NCI-H2227 (cell line): ENCODE measurements around the gene C6orf52.
"Not testable (repeated sequence)": the region's sequence is repeated elsewhere in the genome, so short reads cannot be mapped to it uniquely, and the experiment has no call there.

Experiments
- DNase-seq: peaks from one replicate; lab custom pipeline; 2025; ENCODE audit not compliant: unreplicated experiment; lab: John Stamatoyannopoulos, UW

The C6orf52 gene

GRCh38 chr6:10694302-10695085 is at the start of gene C6orf52, which contains the start of gene PAK1IP1:
Gene C6orf52, minus strand, starts transcription at chr6:10694616. Its CDS starts 7,066 bp downstream, at chr6:10687550.
Gene PAK1IP1, plus strand, starts transcription at chr6:10694972. Its CDS starts 14 bp downstream, at chr6:10694986.
- DNase-seq: peak; percentile 97

- no peak for DNase-seq
These were observed 49.1 kb upstream of the C6orf52 start for GRCh38 chr6:10743515-10743914.

DNA sequence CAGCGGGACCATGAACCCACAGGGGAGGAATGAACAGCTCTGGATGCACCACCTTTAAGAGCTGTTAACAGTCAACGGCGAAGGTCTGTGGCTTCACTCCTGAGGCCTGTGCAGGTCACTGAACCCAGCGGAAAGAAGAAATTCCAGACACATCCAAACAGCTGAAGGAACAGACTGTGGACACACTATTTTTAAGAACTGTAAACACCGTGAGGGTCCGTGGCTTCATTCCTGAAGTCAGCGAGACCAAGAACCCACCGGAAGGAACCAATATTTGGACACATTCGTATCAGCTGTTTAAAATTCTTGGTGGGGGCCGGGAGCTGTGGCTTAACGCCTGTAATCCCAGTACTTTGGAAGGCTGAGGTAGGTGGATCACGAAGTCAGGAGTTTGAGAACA is 47.8 kb upstream of the C6orf52 start:
- no peak for DNase-seq

- not testable (repeated sequence) for DNase-seq
These were observed 47.2 kb upstream of the C6orf52 start for GRCh38 chr6:10741643-10742042.

DNA sequence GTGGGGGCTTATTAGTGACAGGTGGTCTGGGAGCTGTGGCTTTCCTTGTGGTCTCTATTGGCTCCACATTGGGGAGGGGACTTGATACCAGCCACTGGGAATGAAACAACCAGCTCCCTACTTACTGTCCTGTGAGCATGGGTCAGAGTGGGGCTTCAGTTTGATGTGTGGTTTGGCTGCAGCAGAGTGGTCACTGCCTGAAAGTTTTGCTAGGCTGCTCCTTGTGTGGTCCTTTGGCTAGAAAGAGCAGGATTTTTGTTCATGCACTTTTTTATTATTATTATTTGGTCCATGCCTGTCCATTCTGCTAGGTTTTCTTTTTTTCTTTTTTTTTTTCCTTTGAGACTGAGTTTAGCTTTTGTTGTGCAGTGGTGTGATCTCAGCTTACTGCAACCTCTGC is 45.6 kb upstream of the C6orf52 start:
- DNase-seq: no peak

- DNase-seq: no peak
These were observed 42.3 kb upstream of the C6orf52 start for GRCh38 chr6:10736731-10737130.

GRCh38 chr6:10733863-10734262 is 39.4 kb upstream of the C6orf52 start:
- DNase-seq: no peak

DNA sequence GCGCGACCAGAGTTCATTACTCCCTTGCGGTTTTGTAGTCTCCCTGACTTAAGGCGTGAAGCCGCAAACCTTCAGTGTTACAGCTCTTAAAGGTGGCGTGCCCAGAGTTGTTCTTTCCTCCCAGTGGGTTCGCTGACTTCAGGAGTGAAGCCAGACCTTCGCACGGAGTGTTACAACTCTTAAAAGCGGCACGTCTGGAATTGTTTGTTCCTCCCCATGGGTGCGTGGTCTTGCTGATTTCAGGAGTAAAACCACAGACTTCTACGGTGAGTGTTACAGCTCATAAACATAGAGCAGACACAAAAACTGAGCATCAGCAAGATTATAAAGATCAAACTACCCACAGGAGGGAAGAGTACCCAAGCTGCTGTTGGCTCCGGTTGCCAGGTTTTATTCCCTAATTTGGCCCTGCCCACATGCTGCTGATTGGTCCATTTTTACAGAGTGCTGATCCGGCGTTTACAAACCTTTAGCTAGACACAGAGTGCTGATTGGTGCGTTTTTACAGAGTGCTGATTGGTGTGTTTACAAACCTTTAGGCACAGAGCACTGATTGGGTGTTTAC is 38.8 kb upstream of the C6orf52 start:
- DNase-seq: no peak

GRCh38 chr6:10730254-10730653 is 35.8 kb upstream of the C6orf52 start:
- no peak for DNase-seq

GRCh38 chr6:10725716-10726115 is 31.3 kb upstream of the C6orf52 start:
- no peak for DNase-seq

- DNase-seq: no peak
These were observed 30.6 kb upstream of the C6orf52 start for GRCh38 chr6:10725044-10725443.

DNA sequence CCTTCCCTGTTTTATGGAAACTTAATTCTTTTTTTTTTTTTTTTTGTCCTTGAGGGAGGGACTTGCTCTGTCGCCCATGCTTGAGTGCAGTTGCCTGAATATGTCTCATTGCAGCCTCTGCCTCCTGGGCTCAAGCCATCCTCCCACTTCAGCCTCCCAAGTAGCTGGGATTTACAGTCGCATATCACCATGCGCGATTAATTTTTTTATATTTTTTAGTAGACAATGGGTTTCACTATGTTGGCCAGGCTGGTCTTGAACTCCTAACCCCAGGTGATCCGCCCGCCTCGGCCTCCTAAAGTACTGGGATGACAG is 29.1 kb upstream of the C6orf52 start:
- no peak for DNase-seq

DNA sequence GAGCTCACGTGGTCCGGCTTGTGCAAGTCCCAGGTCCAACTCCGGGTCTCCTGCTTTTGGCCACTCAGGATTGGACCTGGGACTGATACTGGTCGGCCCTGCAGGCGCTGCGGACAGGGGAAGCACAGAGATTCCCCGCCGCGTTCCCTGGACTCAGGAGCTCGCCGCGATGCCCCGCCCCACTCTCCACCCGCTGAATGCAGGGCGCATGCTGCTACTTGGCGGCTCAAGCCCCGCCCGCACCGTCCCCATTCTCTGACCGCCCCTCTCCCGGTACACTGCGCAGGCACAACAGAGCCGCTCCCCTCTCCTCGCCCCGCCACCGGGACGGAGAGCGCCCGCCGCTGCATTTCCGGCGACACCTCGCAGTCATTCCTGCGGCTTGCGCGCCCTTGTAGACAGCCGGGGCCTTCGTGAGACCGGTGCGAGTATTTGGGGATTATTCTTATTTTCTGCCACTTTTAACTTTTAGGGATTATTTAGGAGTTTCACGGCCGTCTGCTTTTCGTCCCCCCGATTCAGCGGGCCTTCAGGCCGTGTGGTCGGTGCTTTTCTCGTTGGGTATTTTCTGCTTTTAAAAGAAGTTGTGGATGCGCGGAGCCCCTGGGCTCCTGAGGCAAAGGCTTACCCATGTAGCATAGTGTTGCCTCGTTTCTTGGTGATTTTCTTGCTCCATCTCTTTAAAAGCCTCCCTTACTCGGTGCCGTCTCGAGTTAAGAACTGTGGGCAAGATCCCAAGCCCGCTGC is 28.6 kb upstream of the C6orf52 start, which contains the start of gene TMEM14C:
Gene TMEM14C (plus strand): TSS at position 251 of the 747 bp plus-strand sequence. CDS start 1,544 bp downstream, outside the sequence.
- peak; percentile 98 for DNase-seq

- DNase-seq: no peak
These were observed 28.1 kb upstream of the C6orf52 start for GRCh38 chr6:10722570-10722819.

- no peak for DNase-seq
These were observed 27.6 kb upstream of the C6orf52 start for GRCh38 chr6:10721850-10722569.

DNA sequence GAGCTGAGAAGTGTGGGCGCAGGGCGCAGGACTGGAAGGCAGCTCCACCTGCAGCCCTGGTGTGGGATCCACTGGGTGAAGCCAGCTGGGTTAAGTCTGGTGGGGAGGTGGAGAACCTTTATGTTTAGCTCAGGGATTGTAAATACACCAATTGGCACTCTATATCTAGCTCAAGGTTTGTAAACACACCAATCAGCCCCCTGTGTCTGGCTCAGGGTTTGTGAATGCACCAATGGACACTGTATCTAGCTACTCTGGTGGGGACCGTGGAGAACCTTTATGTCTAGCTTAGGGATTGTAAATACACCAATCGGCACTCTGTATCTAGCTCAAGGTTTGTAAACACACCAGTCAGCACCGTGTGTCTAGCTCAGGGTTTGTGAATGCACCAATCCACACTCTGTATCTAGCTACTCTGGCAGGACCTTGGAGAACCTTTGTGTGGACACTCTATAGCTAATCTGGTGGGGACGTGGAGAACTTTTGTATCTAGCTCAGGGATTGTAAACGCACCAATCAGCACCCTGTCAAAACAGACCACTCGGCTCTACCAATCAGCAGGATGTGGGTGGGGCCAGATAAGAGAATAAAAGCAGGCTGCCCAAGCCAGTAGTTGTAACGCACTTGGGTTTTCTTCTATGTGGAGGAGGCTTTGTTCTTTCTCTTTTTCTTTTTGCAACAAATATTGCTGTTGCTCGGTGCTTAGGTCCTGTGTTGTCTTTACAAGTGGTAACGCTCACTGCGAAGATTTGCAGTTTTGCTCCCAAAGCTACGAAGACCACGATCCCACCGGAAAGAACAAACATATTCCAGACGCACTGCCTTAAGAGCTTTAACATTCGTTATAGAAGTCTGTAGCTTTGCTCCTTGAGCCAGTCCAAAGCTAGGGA is 26.8 kb upstream of the C6orf52 start:
- DNase-seq: peak; percentile 46

- peak; percentile 87 for DNase-seq
These were observed 26.0 kb upstream of the C6orf52 start for GRCh38 chr6:10720265-10720959.

DNA sequence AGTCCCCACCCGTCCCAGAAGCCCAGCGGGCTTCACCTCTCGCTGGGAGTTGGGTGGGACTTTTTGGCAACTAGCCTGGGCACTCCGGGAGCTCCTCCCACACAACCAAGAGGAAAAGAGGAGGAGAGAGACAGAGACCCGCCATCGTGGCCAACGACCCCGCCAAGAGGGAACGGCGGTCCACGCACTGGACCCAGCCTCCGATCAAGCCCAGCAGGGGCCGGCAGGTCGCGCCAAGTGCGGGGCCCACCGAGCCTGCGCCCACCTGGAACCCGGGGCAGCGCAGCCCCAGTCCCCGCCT is 25.5 kb upstream of the C6orf52 start:
- peak; percentile 56 for DNase-seq

DNA sequence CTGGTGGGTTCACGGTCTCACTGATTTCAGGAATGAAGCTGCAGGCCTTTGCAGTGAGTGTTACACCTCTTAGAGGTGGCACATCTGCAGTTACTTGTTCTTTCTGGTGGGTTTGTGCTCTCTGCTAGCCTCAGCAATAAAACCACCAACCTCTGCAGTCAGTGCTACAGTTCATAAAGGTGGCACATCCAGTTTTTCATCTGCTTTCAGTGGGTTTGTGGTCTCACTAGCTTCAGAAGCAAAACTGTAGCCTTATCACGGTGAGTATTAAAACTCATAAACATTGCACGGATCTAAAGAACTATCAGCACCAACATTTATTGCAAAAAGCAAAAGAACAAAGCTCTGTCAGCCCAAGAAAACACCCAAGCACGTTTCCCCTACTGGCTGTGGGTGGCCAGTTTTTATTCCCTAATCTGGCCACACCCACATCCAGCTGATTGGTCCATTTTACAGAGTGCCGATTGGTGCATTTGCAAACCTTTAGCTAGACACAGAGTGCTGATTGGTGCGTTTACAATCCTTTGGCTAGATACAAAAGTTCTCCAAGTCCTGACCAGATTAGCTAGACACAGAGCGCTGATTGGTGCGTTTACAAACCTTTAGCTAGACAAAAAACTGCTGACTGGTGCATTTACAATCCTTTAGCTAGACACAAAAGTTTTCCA is 25.0 kb upstream of the C6orf52 start:
- DNase-seq: peak; percentile 66

- DNase-seq: no peak
These were observed 19.5 kb upstream of the C6orf52 start for GRCh38 chr6:10713962-10714361.
